GM23248 (cell line): Measurements from ENCODE around the gene SLC12A7.

Experiments used
- EZH2 ChIP-seq: fragments of 200-600 bp; sonication (generic); IDR thresholded peaks from 2 replicates; pipeline ENCODE4 v1.6.1; 2018; ENCODE audit warnings: antibody characterized with exemption, mild to moderate bottlenecking; ENCODE audit not compliant: insufficient read depth, poor library complexity, severe bottlenecking
- EZH2phosphoT487 ChIP-seq: fragments of 200-600 bp; sonication (generic); IDR thresholded peaks from 2 replicates; pipeline ENCODE4 v1.6.1; 2018; ENCODE audit warnings: antibody characterized with exemption, moderate library complexity, mild to moderate bottlenecking, low read depth; ENCODE audit not compliant: insufficient read depth

DNA sequence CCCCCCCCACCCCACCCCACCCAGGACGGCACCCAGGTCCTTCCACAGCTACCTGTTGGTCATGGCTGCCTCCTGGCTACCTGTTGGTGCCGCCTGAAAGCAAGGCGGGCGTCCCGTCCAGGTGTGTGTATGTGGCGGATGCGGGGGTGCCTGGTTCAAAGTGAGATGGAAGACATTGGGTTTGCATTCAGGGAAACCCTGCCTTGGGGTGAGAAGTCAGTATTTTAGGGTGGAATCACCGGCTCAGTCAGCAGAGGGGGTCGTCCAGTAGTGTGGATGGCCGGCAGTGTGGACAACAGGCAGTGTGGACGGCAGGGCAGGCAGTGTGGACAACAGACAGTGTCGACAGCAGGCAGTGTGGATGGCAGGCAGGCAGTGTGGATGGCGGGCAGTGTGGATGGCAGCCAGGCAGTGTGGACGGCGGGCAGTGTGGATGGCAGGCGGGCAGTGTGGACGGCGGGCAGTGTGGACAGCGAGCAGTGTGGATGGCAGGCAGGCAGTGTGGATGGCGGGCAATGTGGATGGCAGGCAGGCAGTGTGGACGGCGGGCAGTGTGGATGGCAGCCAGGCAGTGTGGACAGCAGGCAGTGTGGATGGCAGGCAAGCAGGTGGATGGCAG, 75.2 kb downstream of the SLC12A7 start:
- no peak for TF ChIP-seq EZH2
- no peak for TF ChIP-seq EZH2phosphoT487
